Fibroblast of peridontal ligament (primary cell): ENCODE results near the gene ZNF814.
A peak's percentile ranks its signal among the peaks of the same experiment; 100 is the strongest.
"Not testable (repeated sequence)": the region's sequence is repeated elsewhere in the genome, so short reads cannot be mapped to it uniquely, and the experiment has no call there.

Experiments
- DNase-seq: peaks from one replicate; pipeline ENCODE4 v3.0.0-alpha.2; 2010; ENCODE audit errors: extremely low read depth

The ZNF814 gene

GRCh38 chr19:57862351-57862750 lies 26.5 kb downstream of the ZNF814 start:
- not testable (repeated sequence) for DNase-seq

GRCh38 chr19:57854117-57854516 lies 34.7 kb downstream of the ZNF814 start:
- DNase-seq = not testable (repeated sequence)

GRCh38 chr19:57851812-57852603 lies 36.8 kb downstream of the ZNF814 start:
- not testable (repeated sequence) for DNase-seq

GRCh38 chr19:57850553-57851017 lies 38.3 kb downstream of the ZNF814 start:
- DNase-seq = peak; percentile 40

GRCh38 chr19:57849666-57850473 lies 39.0 kb downstream of the ZNF814 start, which contains the start of gene ZNF587:
ZNF587 (plus strand) TSS chr19:57849859; CDS start chr19:57850039, 180 bp downstream.
- DNase-seq = peak; percentile 83

GRCh38 chr19:57849162-57849665 lies 39.6 kb downstream of the ZNF814 start:
- not testable (repeated sequence) for DNase-seq

- DNase-seq = not testable (repeated sequence)
Observed at GRCh38 chr19:57847164-57847563, 41.7 kb downstream of the ZNF814 start.

GRCh38 chr19:57841122-57841763 lies 47.6 kb downstream of the ZNF814 start:
- DNase-seq = no peak

GRCh38 chr19:57838622-57839191 lies 50.1 kb downstream of the ZNF814 start:
- not testable (repeated sequence) for DNase-seq

GRCh38 chr19:57836991-57837390 lies 51.8 kb downstream of the ZNF814 start:
- DNase-seq = not testable (repeated sequence)

GRCh38 chr19:57830071-57830602 lies 58.7 kb downstream of the ZNF814 start, which contains the start of gene ZNF587B:
ZNF587B (plus strand) TSS chr19:57830299; CDS start chr19:57830529, 230 bp downstream.
- DNase-seq = peak; percentile 68

- DNase-seq = no peak
Observed at GRCh38 chr19:57829316-57829715, 59.5 kb downstream of the ZNF814 start.

- DNase-seq = no peak
Observed at GRCh38 chr19:57825511-57825910, 63.3 kb downstream of the ZNF814 start.

- DNase-seq = not testable (repeated sequence)
Observed at GRCh38 chr19:57823608-57824007, 65.2 kb downstream of the ZNF814 start.

GRCh38 chr19:57823155-57823554 lies 65.7 kb downstream of the ZNF814 start:
- DNase-seq = not testable (repeated sequence)

GRCh38 chr19:57821501-57821900 lies 67.3 kb downstream of the ZNF814 start:
- DNase-seq = not testable (repeated sequence)

- DNase-seq = not testable (repeated sequence)
Observed at GRCh38 chr19:57821095-57821494, 67.7 kb downstream of the ZNF814 start.

- no peak for DNase-seq
Observed at GRCh38 chr19:57820599-57820998, 68.2 kb downstream of the ZNF814 start.

GRCh38 chr19:57819475-57820148 lies 69.2 kb downstream of the ZNF814 start:
- DNase-seq = peak; percentile 91

- no peak for DNase-seq
Observed at GRCh38 chr19:57818378-57818777, 70.5 kb downstream of the ZNF814 start.
